ENCODE measurements around the gene WDR90. TPM values are rescaled to one million over a fixed set of nuclear protein-coding genes. Genes with fewer than 3 reads are reported as not detected.
"Not testable (repeated sequence)": the region's sequence is repeated elsewhere in the genome, so short reads cannot be mapped to it uniquely, and the experiment has no call there.

WDR90 gene
- total RNA-seq, 1 donor from 2014 or later: 21.2 TPM

DNA sequence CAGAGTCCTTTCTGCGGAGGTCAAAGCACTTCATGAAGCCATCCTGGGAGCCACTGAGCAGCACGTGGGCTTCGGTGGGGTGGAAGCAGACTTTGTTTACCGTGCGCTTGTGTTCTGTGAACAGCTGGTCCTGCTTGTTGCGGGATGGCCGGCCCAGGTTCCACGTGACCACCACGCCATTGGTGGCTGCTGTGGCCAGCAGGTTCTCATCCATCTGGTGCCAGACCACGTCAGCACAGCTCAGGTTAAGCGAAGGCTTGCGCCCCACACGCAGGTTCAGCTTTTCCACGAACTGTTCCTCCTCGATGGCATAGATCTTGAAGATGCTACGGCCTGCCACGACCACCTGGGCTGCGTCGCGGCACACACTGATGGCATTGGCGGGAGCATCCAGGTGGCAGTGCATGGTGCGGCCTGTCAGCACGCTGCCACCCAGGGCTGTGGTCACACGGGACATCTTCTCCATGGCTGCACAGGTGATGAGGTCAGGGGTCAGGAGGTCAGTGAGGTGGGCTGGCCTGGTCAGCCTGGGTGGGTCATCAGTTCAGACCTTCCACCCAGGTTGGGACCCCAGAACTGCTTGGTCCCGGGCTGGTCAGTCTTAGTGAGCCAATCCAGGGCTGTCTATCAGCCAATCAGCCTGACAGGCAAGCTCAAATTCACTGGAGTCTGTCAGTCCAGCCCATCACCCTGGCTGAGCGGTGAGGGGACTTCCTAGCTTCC, 40.2 kb downstream of the WDR90 start:
- Histone ChIP-seq H3K4me3 (ENCODE audit: insufficient read depth, low read depth, low read length) (peak overlapping the region; percentile 79), H3K27ac (ENCODE audit: low read depth, low read length) (peak overlapping the region; percentile 79), H2AFZ (ENCODE audit: low read depth, low read length) (peak overlapping the region; percentile 79), H3K4me2 (ENCODE audit: low read length) (peak overlapping the region; percentile 99), H3K27me3 (ENCODE audit: insufficient read depth, low read length) (peaks cover 5% of the 10 kb centered on the region), H3K36me3 (ENCODE audit: insufficient read depth, low read length) (no peaks in the 10 kb centered on the region), H3K79me2 (ENCODE audit: insufficient read depth, low read length) (peaks cover 41% of the 10 kb centered on the region), H4K20me1 (ENCODE audit: insufficient read depth, low read length) (no peaks in the 10 kb centered on the region), H3K9ac (ENCODE audit: low read length) (peak overlapping the region; percentile 92), H3K9me3 (ENCODE audit: insufficient read depth, low read depth, low read length) (no peaks in the 10 kb centered on the region), H3K4me1 (ENCODE audit: insufficient read depth, low read length) (peaks cover 5% of the 10 kb centered on the region)
- peak overlapping the region; percentile 89 for H3K4me3 Mint-ChIP-seq (ENCODE audit: unreplicated experiment)
- TF ChIP-seq, protein P1, sequence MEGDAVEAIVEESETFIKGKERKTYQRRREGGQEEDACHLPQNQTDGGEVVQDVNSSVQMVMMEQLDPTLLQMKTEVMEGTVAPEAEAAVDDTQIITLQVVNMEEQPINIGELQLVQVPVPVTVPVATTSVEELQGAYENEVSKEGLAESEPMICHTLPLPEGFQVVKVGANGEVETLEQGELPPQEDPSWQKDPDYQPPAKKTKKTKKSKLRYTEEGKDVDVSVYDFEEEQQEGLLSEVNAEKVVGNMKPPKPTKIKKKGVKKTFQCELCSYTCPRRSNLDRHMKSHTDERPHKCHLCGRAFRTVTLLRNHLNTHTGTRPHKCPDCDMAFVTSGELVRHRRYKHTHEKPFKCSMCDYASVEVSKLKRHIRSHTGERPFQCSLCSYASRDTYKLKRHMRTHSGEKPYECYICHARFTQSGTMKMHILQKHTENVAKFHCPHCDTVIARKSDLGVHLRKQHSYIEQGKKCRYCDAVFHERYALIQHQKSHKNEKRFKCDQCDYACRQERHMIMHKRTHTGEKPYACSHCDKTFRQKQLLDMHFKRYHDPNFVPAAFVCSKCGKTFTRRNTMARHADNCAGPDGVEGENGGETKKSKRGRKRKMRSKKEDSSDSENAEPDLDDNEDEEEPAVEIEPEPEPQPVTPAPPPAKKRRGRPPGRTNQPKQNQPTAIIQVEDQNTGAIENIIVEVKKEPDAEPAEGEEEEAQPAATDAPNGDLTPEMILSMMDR (IDR thresholded peaks at IDR 0.05; ENCODE audit: insufficient read depth, low read depth, low read length): no peak
- TF ChIP-seq EZH2 (IDR thresholded peaks at IDR 0.05; ENCODE audit: insufficient read depth, low read length): no peak
- H3K27ac Mint-ChIP-seq (ENCODE audit: unreplicated experiment): peak overlapping the region; percentile 78
- DNase-seq (ENCODE audit: low read depth) (no peak), FAIRE-seq (no peak)
- peaks cover 4% of the 10 kb centered on the region for H3K4me1 Mint-ChIP-seq (ENCODE audit: low read depth, unreplicated experiment)
- H3K27me3 Mint-ChIP-seq (ENCODE audit: low read depth, unreplicated experiment): peaks cover 9% of the 10 kb centered on the region
- H3K36me3 Mint-ChIP-seq (ENCODE audit: low read depth, unreplicated experiment): peaks cover 2% of the 10 kb centered on the region
- no peaks in the 10 kb centered on the region for H3K9me3 Mint-ChIP-seq (ENCODE audit: unreplicated experiment)

DNA sequence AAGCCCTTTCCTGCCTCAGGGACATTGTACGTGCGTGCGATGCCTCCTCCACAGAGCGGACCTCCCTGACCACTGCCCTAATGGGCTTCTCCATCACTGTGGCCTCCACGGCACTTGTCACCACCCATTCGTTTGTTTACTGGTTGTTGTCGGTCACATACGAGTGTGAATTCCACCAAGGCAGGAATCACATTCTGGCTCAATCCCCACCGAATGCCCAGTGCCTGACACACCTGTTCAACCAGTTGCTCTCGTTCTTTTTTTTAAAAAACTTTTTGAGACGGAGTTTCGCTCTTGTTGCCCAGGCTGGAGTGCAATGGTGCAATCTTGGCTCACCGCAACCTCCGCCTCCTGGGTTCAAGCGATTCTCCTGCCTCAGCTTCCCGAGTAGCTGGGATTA, 42.1 kb downstream of the WDR90 start:
- H2AFZ ChIP-seq (ENCODE audit: low read depth, low read length); H3K36me3 Mint-ChIP-seq (ENCODE audit: low read depth, unreplicated experiment); FAIRE-seq; H3K9ac ChIP-seq (ENCODE audit: low read length); H3K27me3 ChIP-seq (ENCODE audit: insufficient read depth, low read length); H4K20me1 ChIP-seq (ENCODE audit: insufficient read depth, low read length); H3K9me3 Mint-ChIP-seq (ENCODE audit: unreplicated experiment); H3K27ac ChIP-seq (ENCODE audit: low read depth, low read length); H3K4me1 ChIP-seq (ENCODE audit: insufficient read depth, low read length); H3K9me3 ChIP-seq (ENCODE audit: insufficient read depth, low read depth, low read length); H3K4me3 ChIP-seq (ENCODE audit: insufficient read depth, low read depth, low read length); DNase-seq (ENCODE audit: low read depth); H3K4me2 ChIP-seq (ENCODE audit: low read length); H3K4me1 Mint-ChIP-seq (ENCODE audit: low read depth, unreplicated experiment); H3K36me3 ChIP-seq (ENCODE audit: insufficient read depth, low read length); H3K27ac Mint-ChIP-seq (ENCODE audit: unreplicated experiment): not testable (repeated sequence)
- H3K79me2 ChIP-seq (ENCODE audit: insufficient read depth, low read length): peaks cover 28% of the 10 kb centered on the region
- Mint-ChIP-seq H3K27me3 (ENCODE audit: low read depth, unreplicated experiment) (peaks cover 20% of the 10 kb centered on the region), H3K4me3 (ENCODE audit: unreplicated experiment) (peak overlapping the region; percentile 89)

DNA sequence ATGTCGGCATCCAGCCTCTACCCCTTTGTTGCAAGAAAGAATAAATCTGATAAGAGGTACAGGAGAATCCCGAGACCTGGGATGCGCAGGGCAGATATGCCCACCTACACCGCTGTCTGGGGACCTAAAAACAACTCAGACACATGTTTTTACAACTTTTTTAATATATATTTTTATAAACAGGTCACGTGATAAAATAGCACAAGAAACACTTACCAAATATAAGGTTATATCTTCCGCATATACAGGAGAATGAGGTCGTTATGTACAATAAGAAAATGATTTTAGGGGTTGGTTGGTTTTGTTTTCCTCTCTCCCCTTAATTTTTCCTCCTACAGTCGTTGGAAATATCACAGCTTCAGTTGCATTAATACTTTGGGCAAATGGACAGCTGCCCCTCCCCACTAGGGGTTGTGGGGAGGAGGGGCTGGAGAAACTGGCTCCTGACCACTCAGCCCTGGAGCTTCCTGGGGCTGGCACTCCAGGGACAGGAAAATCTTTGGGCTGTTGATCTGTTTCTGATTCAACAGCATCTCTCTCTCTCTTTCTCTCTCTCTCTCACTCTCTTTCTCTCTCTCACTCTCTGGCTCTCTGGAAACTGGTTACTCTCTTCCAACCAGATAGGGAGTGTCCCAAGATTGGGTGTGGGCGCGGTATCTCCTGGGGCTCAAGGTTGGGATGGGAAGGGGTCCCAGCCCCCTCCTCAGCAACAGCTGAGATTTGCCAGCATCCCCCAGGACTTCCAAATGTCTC, 43.4 kb downstream of the WDR90 start:
- no peak for DNase-seq (ENCODE audit: low read depth)
- peak overlapping the region; percentile 50 for H3K4me3 Mint-ChIP-seq (ENCODE audit: unreplicated experiment)
- Histone ChIP-seq H2AFZ (ENCODE audit: low read depth, low read length) (no peak overlapping the region), H4K20me1 (ENCODE audit: insufficient read depth, low read length) (no peaks in the 10 kb centered on the region), H3K27ac (ENCODE audit: low read depth, low read length) (no peak overlapping the region), H3K79me2 (ENCODE audit: insufficient read depth, low read length) (peaks cover 19% of the 10 kb centered on the region), H3K4me1 (ENCODE audit: insufficient read depth, low read length) (peaks cover 5% of the 10 kb centered on the region), H3K27me3 (ENCODE audit: insufficient read depth, low read length) (peaks cover 10% of the 10 kb centered on the region), H3K9me3 (ENCODE audit: insufficient read depth, low read depth, low read length) (no peaks in the 10 kb centered on the region), H3K4me3 (ENCODE audit: insufficient read depth, low read depth, low read length) (no peak overlapping the region), H3K4me2 (ENCODE audit: low read length) (no peak overlapping the region), H3K36me3 (ENCODE audit: insufficient read depth, low read length) (no peaks in the 10 kb centered on the region), H3K9ac (ENCODE audit: low read length) (no peak overlapping the region)
- H3K27ac Mint-ChIP-seq (ENCODE audit: unreplicated experiment): no peak overlapping the region
- TF ChIP-seq, protein P1 (IDR thresholded peaks at IDR 0.05; ENCODE audit: insufficient read depth, low read depth, low read length): no peak
- TF ChIP-seq EZH2 (IDR thresholded peaks at IDR 0.05; ENCODE audit: insufficient read depth, low read length): no peak
- peaks cover 2% of the 10 kb centered on the region for H3K36me3 Mint-ChIP-seq (ENCODE audit: low read depth, unreplicated experiment)
- H3K27me3 Mint-ChIP-seq (ENCODE audit: low read depth, unreplicated experiment): peaks cover 25% of the 10 kb centered on the region
- H3K9me3 Mint-ChIP-seq (ENCODE audit: unreplicated experiment): no peaks in the 10 kb centered on the region
- no peak for FAIRE-seq
- H3K4me1 Mint-ChIP-seq (ENCODE audit: low read depth, unreplicated experiment): peaks cover 2% of the 10 kb centered on the region
